Right lobe of liver (tissue), 4 donors: ENCODE measurements around the gene FBXO36.

Source experiments
- CTCF ChIP-seq, 4 donors: fragments of 200-600 bp in 3 of 4; fragments of 450-650 bp in 1 of 4; IDR thresholded peaks; one replicate each; pipeline versions ENCODE4 v1.5.1 to v1.8.0; 2016 to 2022; ENCODE audit warnings: antibody characterized with exemption in 4 of 4, mild to moderate bottlenecking in 2 of 4
- POLR2A ChIP-seq: fragments of 450-650 bp; IDR thresholded peaks from one replicate; pipeline ENCODE4 v1.6.1; 2017; ENCODE audit warnings: antibody characterized with exemption, mild to moderate bottlenecking
- donor health status: DM: no; HTN: no; CAD: no.
- donor health status: DM: no; HTN: no; CAD: no.
- donor health status: DM: no; HTN: yes; CAD: no.

DNA sequence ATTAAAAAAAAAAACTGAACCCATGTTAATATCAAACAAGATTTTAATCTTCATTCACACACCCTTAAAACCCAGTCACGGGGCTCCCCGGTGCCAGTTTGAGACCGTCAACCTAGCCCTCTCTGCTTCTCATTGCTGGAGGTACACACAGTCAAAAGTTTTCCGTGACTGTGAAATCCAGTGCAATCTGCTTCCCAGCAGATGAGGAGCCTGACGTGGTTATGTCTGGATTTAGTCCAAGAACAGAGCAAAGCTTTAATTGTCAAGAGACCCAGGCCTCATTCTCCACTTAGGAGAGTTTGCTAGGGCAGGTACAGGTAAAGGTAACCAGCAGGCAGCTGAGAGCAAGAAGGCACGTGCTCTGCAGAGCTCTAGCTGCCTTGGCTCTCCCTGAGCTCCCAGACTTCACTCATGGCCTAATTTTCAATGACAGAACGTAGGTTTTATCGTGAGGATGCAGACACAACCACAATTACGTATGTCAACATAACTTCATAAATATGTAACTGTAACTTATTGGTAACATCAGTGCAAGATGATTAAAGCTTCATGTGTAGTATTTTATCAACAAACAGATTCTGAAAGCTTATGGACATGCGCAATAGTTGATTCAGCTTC lies 90.1 kb downstream of the FBXO36 start:
- no peak for TF ChIP-seq CTCF (IDR thresholded peaks at IDR 0.05)
- no peak for TF ChIP-seq POLR2A
